Neural cell (in vitro differentiated cells): Measurements from ENCODE around the gene COL28A1. TPM values are rescaled to one million over a fixed set of nuclear protein-coding genes. Genes with fewer than 3 reads are reported as not detected.

Experiments used
- H2AFZ ChIP-seq: fragments of 200-600, 300-800 bp; sonication (generic), shearing (Covaris generic); 2 replicates; pipeline ENCODE4 v1.6.0; 2014; ENCODE audit warnings: low read depth, mild to moderate bottlenecking, antibody characterized with exemption, low read length, moderate library complexity
- H3F3A ChIP-seq: fragments of 200-600 bp; shearing (Covaris generic); 2 replicates; pipeline ENCODE4 v1.6.1; 2016; ENCODE audit warnings: mild to moderate bottlenecking, moderate library complexity, mixed read lengths, antibody characterized with exemption, low read length; ENCODE audit not compliant: insufficient read depth, poor library complexity, severe bottlenecking
- H3K27ac ChIP-seq: fragments of 200-600, 300-800 bp; sonication (generic), shearing (Covaris generic); 2 replicates; pipeline ENCODE4 v1.5.1; 2014; ENCODE audit warnings: mild to moderate bottlenecking, low read length, moderate library complexity
- H3K27me3 ChIP-seq: fragments of 300-800, 200-600 bp; sonication (generic), shearing (Covaris generic); 2 replicates; pipeline ENCODE4 v1.6.0; 2014; ENCODE audit warnings: mild to moderate bottlenecking, low read depth, low read length, moderate library complexity; ENCODE audit not compliant: insufficient read depth
- H3K36me3 ChIP-seq: fragments of 300-800, 200-600 bp; sonication (generic), shearing (Covaris generic); 2 replicates; pipeline ENCODE4 v1.5.1; 2014; ENCODE audit warnings: mild to moderate bottlenecking, antibody characterized with exemption, low read length, moderate library complexity; ENCODE audit not compliant: insufficient read depth
- H3K4me2 ChIP-seq: fragments of 300-800, 200-600 bp; sonication (generic), shearing (Covaris generic); 2 replicates; pipeline ENCODE4 v1.6.0; 2014; ENCODE audit warnings: mild to moderate bottlenecking, low read length
- H3K4me3 ChIP-seq: fragments of 300-800, 200-600 bp; sonication (generic), shearing (Covaris generic); 2 replicates; pipeline ENCODE4 v1.5.1; 2014; ENCODE audit warnings: mild to moderate bottlenecking, low read length, moderate library complexity
- H3K79me2 ChIP-seq: fragments of 200-600 bp; shearing (Covaris generic); replicated peaks from 2 replicates; pipeline ENCODE4 v1.6.0; 2014; ENCODE audit warnings: mild to moderate bottlenecking, low read length, moderate library complexity; ENCODE audit not compliant: insufficient read depth
- H3K9ac ChIP-seq: fragments of 300-800, 200-600 bp; sonication (generic), shearing (Covaris generic); 2 replicates; pipeline ENCODE4 v1.6.1; 2016; ENCODE audit warnings: mild to moderate bottlenecking, low read length, mixed read lengths
- H3K9me2 ChIP-seq: fragments of 200-600 bp; shearing (Covaris generic); 2 replicates; pipeline ENCODE4 v1.6.1; 2016; ENCODE audit warnings: mild to moderate bottlenecking, low read length, mixed read lengths; ENCODE audit not compliant: insufficient read depth
- H3K9me3 ChIP-seq: fragments of 200-600, 300-800 bp; sonication (generic), shearing (Covaris generic); 2 replicates; pipeline ENCODE4 v1.6.1; 2016; ENCODE audit warnings: mild to moderate bottlenecking, mixed run types, low read length, moderate library complexity, mixed read lengths
- H4K20me1 ChIP-seq: fragments of 200-600 bp; shearing (Covaris generic); 2 replicates; pipeline ENCODE4 v1.6.1; 2016; ENCODE audit warnings: mild to moderate bottlenecking, mixed run types; ENCODE audit not compliant: insufficient read depth
- EP300 ChIP-seq: fragments of 450-650 bp; conservative IDR thresholded peaks from 2 replicates; pipeline ENCODE4 v1.6.1; 2014; ENCODE audit warnings: antibody characterized with exemption, mild to moderate bottlenecking, moderate library complexity; ENCODE audit not compliant: poor library complexity, severe bottlenecking
- EZH2 ChIP-seq: fragments of 200-600, 300-800 bp; shearing (Covaris generic), sonication (generic); IDR thresholded peaks from 2 replicates; pipeline ENCODE4 v1.6.1; 2014; ENCODE audit warnings: antibody characterized with exemption, low read length, borderline replicate concordance, mild to moderate bottlenecking; ENCODE audit not compliant: insufficient read depth, poor library complexity, severe bottlenecking
- MXI1 ChIP-seq: fragments of 450-650 bp; conservative IDR thresholded peaks from 2 replicates; pipeline ENCODE4 v1.6.1; 2014; ENCODE audit warnings: antibody characterized with exemption, mild to moderate bottlenecking; ENCODE audit not compliant: poor library complexity, severe bottlenecking
- POLR2AphosphoS5 ChIP-seq: IDR thresholded peaks from 2 replicates; pipeline ENCODE4 v1.6.1; 2012
- RAD21 ChIP-seq: fragments of 450-650 bp; conservative IDR thresholded peaks from 2 replicates; pipeline ENCODE4 v1.6.1; 2014; ENCODE audit warnings: antibody characterized with exemption, mild to moderate bottlenecking, moderate library complexity
- SMC3 ChIP-seq: fragments of 450-650 bp; conservative IDR thresholded peaks from 2 replicates; pipeline ENCODE4 v1.6.1; 2014; ENCODE audit warnings: antibody characterized with exemption, mild to moderate bottlenecking, moderate library complexity; ENCODE audit not compliant: poor library complexity
- TAF1 ChIP-seq: IDR thresholded peaks from 2 replicates; pipeline ENCODE4 v1.6.1; 2012; ENCODE audit warnings: low read depth
- polyA plus RNA-seq: library from polyadenylated mRNA; depleted of rRNA; stranded (reverse); fragments of >200 nt; gene quantifications from 2 replicates; pipeline ENCODE4 v1.2.3, GENCODE V29; 2014
- TF ChIP-seq, protein P1 (sequence below): IDR thresholded peaks from 2 replicates; pipeline ENCODE4 v1.6.1; 2012; ENCODE audit warnings: borderline replicate concordance
- TF ChIP-seq, protein P2 (sequence below): fragments of 450-650 bp; IDR thresholded peaks from 2 replicates; pipeline ENCODE4 v1.5.1; 2014; ENCODE audit warnings: antibody characterized with exemption, mild to moderate bottlenecking, moderate library complexity; ENCODE audit not compliant: poor library complexity, severe bottlenecking

Gene COL28A1
- polyA plus RNA-seq, 1 donor from 2014 or later, result 1.0 TPM

DNA sequence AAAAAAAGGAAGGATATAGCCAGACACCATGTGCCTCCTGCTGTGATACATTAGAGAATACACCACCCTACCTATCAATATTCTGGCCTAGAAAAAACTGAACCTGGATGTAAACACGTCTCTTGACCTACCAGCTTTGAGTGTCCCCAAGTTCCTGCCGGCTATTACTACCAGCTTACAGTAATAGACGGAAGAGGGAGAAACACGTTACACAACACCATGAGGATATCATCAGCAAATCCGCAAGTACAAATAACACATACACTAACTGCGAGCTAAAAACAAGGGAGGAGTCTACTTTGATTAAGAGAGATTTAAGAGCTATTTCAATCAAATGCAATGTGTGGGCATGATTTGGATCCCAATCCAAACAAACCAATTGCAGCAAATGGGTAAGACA lies 113.0 kb downstream of the COL28A1 start:
- Histone ChIP-seq H3K9me3 (no peaks in the 10 kb centered on the region), H3K4me3 (no peak overlapping the region), H2AFZ (no peak overlapping the region), H3K9me2 (no peaks in the 10 kb centered on the region), H3F3A (no peaks in the 10 kb centered on the region), H3K9ac (no peak overlapping the region), H3K27me3 (no peaks in the 10 kb centered on the region), H3K27ac (no peak overlapping the region), H4K20me1 (no peaks in the 10 kb centered on the region), H3K36me3 (no peaks in the 10 kb centered on the region), H3K4me2 (no peak overlapping the region), H3K79me2 (no peaks in the 10 kb centered on the region)
- TF ChIP-seq, protein P1, sequence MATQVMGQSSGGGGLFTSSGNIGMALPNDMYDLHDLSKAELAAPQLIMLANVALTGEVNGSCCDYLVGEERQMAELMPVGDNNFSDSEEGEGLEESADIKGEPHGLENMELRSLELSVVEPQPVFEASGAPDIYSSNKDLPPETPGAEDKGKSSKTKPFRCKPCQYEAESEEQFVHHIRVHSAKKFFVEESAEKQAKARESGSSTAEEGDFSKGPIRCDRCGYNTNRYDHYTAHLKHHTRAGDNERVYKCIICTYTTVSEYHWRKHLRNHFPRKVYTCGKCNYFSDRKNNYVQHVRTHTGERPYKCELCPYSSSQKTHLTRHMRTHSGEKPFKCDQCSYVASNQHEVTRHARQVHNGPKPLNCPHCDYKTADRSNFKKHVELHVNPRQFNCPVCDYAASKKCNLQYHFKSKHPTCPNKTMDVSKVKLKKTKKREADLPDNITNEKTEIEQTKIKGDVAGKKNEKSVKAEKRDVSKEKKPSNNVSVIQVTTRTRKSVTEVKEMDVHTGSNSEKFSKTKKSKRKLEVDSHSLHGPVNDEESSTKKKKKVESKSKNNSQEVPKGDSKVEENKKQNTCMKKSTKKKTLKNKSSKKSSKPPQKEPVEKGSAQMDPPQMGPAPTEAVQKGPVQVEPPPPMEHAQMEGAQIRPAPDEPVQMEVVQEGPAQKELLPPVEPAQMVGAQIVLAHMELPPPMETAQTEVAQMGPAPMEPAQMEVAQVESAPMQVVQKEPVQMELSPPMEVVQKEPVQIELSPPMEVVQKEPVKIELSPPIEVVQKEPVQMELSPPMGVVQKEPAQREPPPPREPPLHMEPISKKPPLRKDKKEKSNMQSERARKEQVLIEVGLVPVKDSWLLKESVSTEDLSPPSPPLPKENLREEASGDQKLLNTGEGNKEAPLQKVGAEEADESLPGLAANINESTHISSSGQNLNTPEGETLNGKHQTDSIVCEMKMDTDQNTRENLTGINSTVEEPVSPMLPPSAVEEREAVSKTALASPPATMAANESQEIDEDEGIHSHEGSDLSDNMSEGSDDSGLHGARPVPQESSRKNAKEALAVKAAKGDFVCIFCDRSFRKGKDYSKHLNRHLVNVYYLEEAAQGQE, result no peak
- TF ChIP-seq SMC3 (no peak), POLR2AphosphoS5 (no peak), EP300 (no peak), EZH2 (no peak), TAF1 (no peak), RAD21 (no peak), MXI1 (no peak)
- TF ChIP-seq, protein P2, sequence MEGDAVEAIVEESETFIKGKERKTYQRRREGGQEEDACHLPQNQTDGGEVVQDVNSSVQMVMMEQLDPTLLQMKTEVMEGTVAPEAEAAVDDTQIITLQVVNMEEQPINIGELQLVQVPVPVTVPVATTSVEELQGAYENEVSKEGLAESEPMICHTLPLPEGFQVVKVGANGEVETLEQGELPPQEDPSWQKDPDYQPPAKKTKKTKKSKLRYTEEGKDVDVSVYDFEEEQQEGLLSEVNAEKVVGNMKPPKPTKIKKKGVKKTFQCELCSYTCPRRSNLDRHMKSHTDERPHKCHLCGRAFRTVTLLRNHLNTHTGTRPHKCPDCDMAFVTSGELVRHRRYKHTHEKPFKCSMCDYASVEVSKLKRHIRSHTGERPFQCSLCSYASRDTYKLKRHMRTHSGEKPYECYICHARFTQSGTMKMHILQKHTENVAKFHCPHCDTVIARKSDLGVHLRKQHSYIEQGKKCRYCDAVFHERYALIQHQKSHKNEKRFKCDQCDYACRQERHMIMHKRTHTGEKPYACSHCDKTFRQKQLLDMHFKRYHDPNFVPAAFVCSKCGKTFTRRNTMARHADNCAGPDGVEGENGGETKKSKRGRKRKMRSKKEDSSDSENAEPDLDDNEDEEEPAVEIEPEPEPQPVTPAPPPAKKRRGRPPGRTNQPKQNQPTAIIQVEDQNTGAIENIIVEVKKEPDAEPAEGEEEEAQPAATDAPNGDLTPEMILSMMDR, result no peak

DNA sequence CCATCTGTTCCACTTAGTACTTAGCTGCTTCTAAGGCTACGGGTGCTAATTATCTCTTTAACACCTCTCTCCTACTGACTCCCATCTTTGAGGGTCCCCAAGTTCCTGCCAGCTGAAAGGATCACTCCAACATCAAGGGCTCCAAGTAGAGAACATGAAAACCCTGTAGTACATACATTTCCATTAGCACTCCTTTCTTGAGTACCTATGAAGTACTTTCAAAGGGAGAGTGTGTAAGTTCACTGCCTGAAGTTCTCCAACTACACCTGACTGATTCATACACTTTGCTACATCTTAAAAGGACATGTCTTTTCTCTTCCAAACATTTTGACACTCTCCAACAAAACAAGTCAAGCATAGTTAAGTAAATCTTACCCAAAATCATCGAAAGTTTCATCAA lies 113.8 kb downstream of the COL28A1 start:
- Histone ChIP-seq H3K9ac (no peak overlapping the region), H3K27me3 (no peaks in the 10 kb centered on the region), H2AFZ (no peak overlapping the region), H3K27ac (no peak overlapping the region), H3F3A (no peaks in the 10 kb centered on the region), H3K36me3 (no peaks in the 10 kb centered on the region), H3K4me3 (no peak overlapping the region), H3K4me2 (no peak overlapping the region), H3K9me3 (no peaks in the 10 kb centered on the region), H3K9me2 (no peaks in the 10 kb centered on the region), H4K20me1 (no peaks in the 10 kb centered on the region), H3K79me2 (no peaks in the 10 kb centered on the region)
- TF ChIP-seq MXI1, result no peak
- TF ChIP-seq TAF1, result no peak
- TF ChIP-seq, protein P2, result no peak
- no peak for TF ChIP-seq SMC3
- TF ChIP-seq EZH2, result no peak
- TF ChIP-seq EP300, result no peak
- no peak for TF ChIP-seq POLR2AphosphoS5
- TF ChIP-seq RAD21, result no peak
- TF ChIP-seq, protein P1, result no peak
